SKM-1 (cell line): ENCODE data around the gene KIF19.
"Not testable (repeated sequence)": the region's sequence is repeated elsewhere in the genome, so short reads cannot be mapped to it uniquely, and the experiment has no call there.

Source experiments
- DNase-seq: peaks from one replicate; lab custom pipeline; 2025; ENCODE audit not compliant: unreplicated experiment; lab: John Stamatoyannopoulos, UW

The KIF19 gene

GRCh38 chr17:74389084-74389753, 63.2 kb downstream of the KIF19 start:
- DNase-seq = no peak

DNA sequence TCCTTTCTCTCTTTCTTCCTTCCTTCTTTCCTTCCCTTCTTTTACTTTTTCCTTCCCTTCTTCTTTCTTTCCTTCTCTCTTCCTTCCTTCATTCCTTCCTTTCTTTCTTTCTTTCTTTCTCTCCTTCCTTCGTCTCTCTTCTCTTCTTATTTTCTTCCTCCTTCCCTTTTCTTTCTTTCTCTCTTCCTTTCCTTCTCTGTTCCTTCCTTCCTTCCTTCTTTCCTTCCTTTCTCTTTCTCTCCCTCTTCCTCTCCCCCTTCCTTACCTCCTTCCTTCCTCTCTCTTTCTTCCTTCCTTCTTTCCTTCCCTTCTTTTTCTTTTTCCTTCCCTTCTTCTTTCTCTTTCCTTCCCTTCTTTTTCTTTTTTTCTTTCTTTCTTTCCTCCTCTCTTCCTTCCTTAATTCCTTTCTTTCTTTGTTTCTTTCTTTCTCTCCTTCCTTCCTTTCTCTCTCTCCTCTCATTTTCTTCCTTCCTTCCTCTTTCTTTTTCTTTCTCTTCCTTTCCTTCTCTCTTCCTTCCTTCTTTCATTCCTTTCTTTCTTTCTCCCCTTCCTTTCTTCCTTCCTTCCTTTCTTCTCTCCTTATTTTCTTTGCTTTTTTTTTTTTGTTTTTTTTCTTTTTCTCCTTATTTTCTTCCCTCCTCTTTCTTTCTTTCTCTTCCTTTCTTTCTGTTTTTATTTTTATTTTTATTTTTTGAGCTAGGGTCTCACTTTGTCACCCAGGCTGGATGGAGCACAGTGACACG, 64.1 kb downstream of the KIF19 start:
- no peak for DNase-seq

- peak; percentile 21 for DNase-seq
Observed at GRCh38 chr17:74390680-74391653, 64.9 kb downstream of the KIF19 start.

GRCh38 chr17:74391771-74392170, 65.7 kb downstream of the KIF19 start:
- peak; percentile 63 for DNase-seq

DNA sequence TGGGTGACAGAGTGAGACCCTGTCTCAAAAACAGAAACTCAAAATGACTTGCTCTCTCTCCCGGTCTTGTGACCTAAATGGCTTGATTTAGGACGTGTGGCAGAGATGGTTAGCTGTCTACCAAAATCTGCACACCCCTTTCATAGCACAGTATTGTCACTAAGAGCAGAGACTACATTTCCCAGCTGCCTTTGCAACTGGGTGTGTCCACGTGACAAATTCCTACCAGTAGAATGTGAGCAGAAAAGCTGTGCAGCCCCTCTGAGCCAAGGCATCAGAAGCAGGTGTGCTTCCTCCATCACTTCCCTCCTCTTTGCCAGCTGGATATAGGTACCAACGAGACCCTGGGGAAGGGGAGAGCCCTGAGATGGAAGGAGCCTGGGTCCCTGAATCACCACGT, 66.8 kb downstream of the KIF19 start:
- DNase-seq = no peak

GRCh38 chr17:74393346-74393942, 67.4 kb downstream of the KIF19 start:
- no peak for DNase-seq

GRCh38 chr17:74394275-74394950, 68.4 kb downstream of the KIF19 start:
- no peak for DNase-seq

GRCh38 chr17:74394977-74395376, 69.0 kb downstream of the KIF19 start:
- DNase-seq = no peak

DNA sequence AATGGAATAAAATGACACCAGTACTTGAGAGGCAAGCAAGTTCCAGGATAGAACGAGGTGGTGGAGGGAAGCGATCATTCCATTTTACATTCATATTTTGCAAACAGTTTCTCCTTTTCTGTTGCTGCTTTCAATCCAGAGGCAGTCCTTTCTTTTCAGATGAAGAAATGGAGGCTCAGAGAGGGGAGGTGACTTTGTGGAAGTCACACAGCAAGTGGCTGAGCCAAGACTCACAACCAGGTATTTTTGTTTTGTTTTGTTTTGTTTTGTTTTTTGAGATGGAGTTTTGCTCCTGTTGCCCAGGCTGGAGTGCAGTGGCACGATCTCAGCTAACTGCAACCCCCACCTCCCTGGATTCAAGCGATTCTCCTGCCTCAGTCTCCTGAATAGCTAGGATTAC, 70.5 kb downstream of the KIF19 start:
- DNase-seq = no peak

DNA sequence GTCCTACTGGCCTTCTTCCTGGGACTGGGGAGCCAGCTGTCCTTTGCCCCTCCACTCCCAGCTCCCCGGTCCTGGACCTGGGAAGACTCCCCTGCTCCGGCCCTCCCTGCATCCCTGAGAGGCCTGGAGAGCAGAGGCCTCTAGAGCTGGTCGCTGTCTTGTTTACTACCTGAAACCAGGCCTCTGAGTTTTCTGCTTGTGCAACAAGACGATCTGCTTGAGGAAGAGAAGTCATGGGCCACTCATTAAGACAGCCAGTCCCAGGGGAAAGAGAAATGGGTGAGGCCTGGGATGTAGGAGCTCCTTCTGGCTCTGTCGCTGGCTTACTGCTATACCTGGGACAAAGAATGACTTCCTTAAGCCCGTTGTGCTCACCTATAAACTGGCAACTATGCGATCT, 76.0 kb downstream of the KIF19 start:
- DNase-seq = no peak

DNA sequence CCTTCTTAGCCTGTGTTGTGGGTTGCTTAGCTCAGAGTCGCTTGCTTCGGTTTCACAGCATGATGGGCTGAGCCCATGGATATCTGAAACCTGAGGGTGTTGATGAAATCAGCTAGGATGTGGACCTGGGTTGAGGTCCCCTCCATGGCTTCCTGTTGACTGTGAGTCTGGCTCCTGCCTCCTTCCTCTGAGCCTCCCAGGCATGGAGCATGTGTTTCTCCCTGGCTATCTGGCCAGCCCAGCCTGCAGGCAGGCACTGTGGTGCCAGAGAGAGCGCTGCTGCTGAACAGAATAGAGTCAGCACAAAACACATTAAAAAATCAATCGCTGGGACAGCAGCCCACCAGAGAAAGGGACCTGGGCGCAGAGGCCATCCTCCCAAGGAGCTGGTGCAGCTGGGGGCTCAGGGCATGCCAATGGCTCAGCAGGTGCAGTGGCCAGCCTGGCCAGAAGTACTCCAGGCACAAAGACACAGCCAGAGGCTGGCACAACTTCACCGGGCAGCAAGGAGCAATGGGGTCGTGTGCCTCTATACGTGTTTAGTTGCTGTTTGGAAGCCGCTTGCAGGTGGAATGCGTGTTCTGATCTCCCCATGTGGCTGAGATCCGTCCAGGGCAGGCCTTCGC, 77.6 kb downstream of the KIF19 start:
- no peak for DNase-seq

GRCh38 chr17:74404218-74404617, 78.2 kb downstream of the KIF19 start:
- DNase-seq = no peak

GRCh38 chr17:74404789-74405188, 78.8 kb downstream of the KIF19 start:
- DNase-seq = no peak

- not testable (repeated sequence) for DNase-seq
Observed at GRCh38 chr17:74405311-74405710, 79.3 kb downstream of the KIF19 start.
